Inflammatory macrophage treated with lipopolysaccharide for 1 hour (primary cell): ENCODE measurements around the gene PELI3.
"Not testable (repeated sequence)": the region's sequence is repeated elsewhere in the genome, so short reads cannot be mapped to it uniquely, and the experiment has no call there.

Experiments used
- DNase-seq, 2 donors: peaks; one replicate each; pipeline ENCODE4 v3.0.0-alpha.2; 2020 to 2022

The PELI3 gene

GRCh38 chr11:66466225-66467033 is at the start of gene PELI3:
Gene PELI3, plus strand, starts transcription at chr11:66466905. Its CDS starts 1,224 bp downstream, at chr11:66468129.
- peak; percentile 83 to 97 for DNase-seq

- no peak for DNase-seq
Measured at GRCh38 chr11:66417000-66417399, 49.7 kb upstream of the PELI3 start.

- DNase-seq: peak; percentile 75 to 88
Measured at GRCh38 chr11:66418168-66418985, 48.3 kb upstream of the PELI3 start.

GRCh38 chr11:66418986-66419308 is 47.8 kb upstream of the PELI3 start:
- no peak for DNase-seq

- DNase-seq: no peak
Measured at GRCh38 chr11:66419825-66420224, 46.9 kb upstream of the PELI3 start.

- no peak for DNase-seq
Measured at GRCh38 chr11:66420671-66421476, 45.8 kb upstream of the PELI3 start, which contains the start of gene NPAS4. Gene NPAS4, plus strand, starts transcription at chr11:66421035. Its CDS starts 145 bp downstream, at chr11:66421180.

- DNase-seq: peak; percentile 46 to 88
Measured at GRCh38 chr11:66421492-66422205, 45.1 kb upstream of the PELI3 start.

- DNase-seq: no peak
Measured at GRCh38 chr11:66426314-66426713, 40.4 kb upstream of the PELI3 start.

- no peak for DNase-seq
Measured at GRCh38 chr11:66428933-66429332, 37.8 kb upstream of the PELI3 start.

GRCh38 chr11:66429983-66430602 is 36.6 kb upstream of the PELI3 start:
- DNase-seq: peak; percentile 53 to 94

- not testable (repeated sequence) for DNase-seq
Measured at GRCh38 chr11:66431287-66431686, 35.4 kb upstream of the PELI3 start.

- not testable (repeated sequence) for DNase-seq
Measured at GRCh38 chr11:66431871-66432329, 34.8 kb upstream of the PELI3 start.

- DNase-seq: peak; percentile 37 to 50
Measured at GRCh38 chr11:66432597-66432996, 34.1 kb upstream of the PELI3 start.

- DNase-seq: no peak
Measured at GRCh38 chr11:66437979-66438503, 28.7 kb upstream of the PELI3 start.

- peak; percentile 83 to 95 for DNase-seq
Measured at GRCh38 chr11:66438504-66439466, 27.9 kb upstream of the PELI3 start, which contains the start of gene MRPL11. Gene MRPL11, minus strand, starts transcription at chr11:66438848. Its CDS starts 94 bp downstream, at chr11:66438754.

- not testable (repeated sequence) for DNase-seq
Measured at GRCh38 chr11:66440101-66440939, 26.4 kb upstream of the PELI3 start.

GRCh38 chr11:66440940-66441282 is 25.8 kb upstream of the PELI3 start:
- DNase-seq: not testable (repeated sequence)

GRCh38 chr11:66443602-66444001 is 23.1 kb upstream of the PELI3 start:
- DNase-seq: peak; percentile 93 to 97

- no peak for DNase-seq
Measured at GRCh38 chr11:66447012-66447411, 19.7 kb upstream of the PELI3 start.
